SK-N-SH (cell line): ENCODE results near the gene MAP2K5. TPM values are rescaled to one million over a fixed set of nuclear protein-coding genes. Genes with fewer than 3 reads are reported as not detected.

Source experiments
- CTCF ChIA-PET: fragments of 300-600, 350-600 bp; formaldehyde crosslinking; extraction: SDS; loops from one replicate; lab custom pipeline; 2021; lab: Yijun Ruan, JAX
- POLR2A ChIA-PET: fragments of 350-600 bp; sonication (Branson Sonifier 250); formaldehyde crosslinking; extraction: SDS; loops from one replicate; lab custom pipeline; 2020; ENCODE audit warnings: antibody characterized with exemption, inconsistent platforms; lab: Yijun Ruan, JAX
- DNase-seq: peaks from one replicate; pipeline ENCODE4 v3.0.0; 2012
- H2AFZ ChIP-seq: fragments of 200-600 bp; sonication (generic); 2 replicates; pipeline ENCODE4 v1.8.1; 2016; ENCODE audit warnings: antibody characterized with exemption, mild to moderate bottlenecking, low read depth
- H3F3A ChIP-seq: fragments of 200-600 bp; sonication (generic); replicated peaks from 2 replicates; pipeline ENCODE3; 2016; ENCODE audit warnings: antibody characterized with exemption, mild to moderate bottlenecking; ENCODE audit not compliant: insufficient read depth
- H3K27ac ChIP-seq, 2 experiments: fragments of 200-500 bp in 1 of 2; fragments of 200-600 bp in 1 of 2; sonication (Bioruptor generic) in 1 of 2; sonication (generic), shearing (Covaris generic) in 1 of 2; 2 replicates each; pipeline versions ENCODE4 v1.5.1 to v1.6.1; 2014 to 2016; ENCODE audit warnings: low read depth in 2 of 2, inconsistent platforms in 1 of 2, low read length in 1 of 2, mild to moderate bottlenecking in 1 of 2, mixed read lengths in 1 of 2
- H3K27me3 ChIP-seq: fragments of 200-600 bp; sonication (generic), shearing (Covaris generic); 2 replicates; pipeline ENCODE4 v1.6.1; 2016; ENCODE audit warnings: mixed run types; ENCODE audit not compliant: insufficient read depth
- H3K36me3 ChIP-seq, 2 experiments: fragments of 200-500 bp in 1 of 2; fragments of 200-600 bp in 1 of 2; sonication (Bioruptor generic) in 1 of 2; sonication (generic) in 1 of 2; replicated peaks in 1 of 2; 2 replicates each; pipeline versions ENCODE3 to v1.5.1; 2014 to 2016; ENCODE audit warnings: low read length in 1 of 2, mild to moderate bottlenecking in 1 of 2; ENCODE audit not compliant: insufficient read depth in 2 of 2, control insufficient read depth in 1 of 2
- H3K4me1 ChIP-seq, 2 experiments: fragments of 200-500 bp in 1 of 2; fragments of 200-600 bp in 1 of 2; sonication (Bioruptor generic) in 1 of 2; sonication (generic), shearing (Covaris generic) in 1 of 2; 2 replicates each; pipeline versions ENCODE4 v1.5.1 to v1.6.1; 2014 to 2016; ENCODE audit warnings: low read depth in 1 of 2, low read length in 1 of 2, mixed run types in 1 of 2; ENCODE audit not compliant: insufficient read depth in 2 of 2, control insufficient read depth in 1 of 2
- H3K4me2 ChIP-seq: fragments of 200-600 bp; sonication (generic), shearing (Covaris generic); 2 replicates; pipeline ENCODE4 v1.6.1; 2017; ENCODE audit warnings: mixed run types
- H3K4me3 ChIP-seq, 2 experiments: fragments of 200-500 bp in 1 of 2; fragments of 200-600 bp in 1 of 2; sonication (Bioruptor generic) in 1 of 2; sonication (generic), shearing (Covaris generic) in 1 of 2; 2 replicates each; pipeline versions ENCODE4 v1.5.1 to v1.8.1; 2014 to 2016; ENCODE audit warnings: low read depth in 2 of 2, inconsistent platforms in 1 of 2, low read length in 1 of 2, mild to moderate bottlenecking in 1 of 2, mixed read lengths in 1 of 2, moderate library complexity in 1 of 2
- H3K79me2 ChIP-seq: fragments of 200-600 bp; sonication (generic); 2 replicates; pipeline ENCODE4 v1.8.1; 2017; ENCODE audit warnings: mild to moderate bottlenecking; ENCODE audit not compliant: insufficient read depth
- H3K9ac ChIP-seq: fragments of 200-600 bp; sonication (generic); 2 replicates; pipeline ENCODE4 v1.6.1; 2017; ENCODE audit warnings: mixed run types
- H3K9me2 ChIP-seq: fragments of 200-600 bp; sonication (generic); 2 replicates; pipeline ENCODE4 v1.6.1; 2017; ENCODE audit warnings: mixed run types
- H3K9me3 ChIP-seq: fragments of 200-600 bp; sonication (generic); 2 replicates; pipeline ENCODE4 v1.6.1; 2017; ENCODE audit warnings: mixed run types, mild to moderate bottlenecking, moderate library complexity
- H4K20me1 ChIP-seq: fragments of 200-600 bp; sonication (generic); 2 replicates; pipeline ENCODE4 v1.6.1; 2017; ENCODE audit warnings: mild to moderate bottlenecking, mixed run types; ENCODE audit not compliant: insufficient read depth
- CTCF ChIP-seq: fragments of 200-600 bp; sonication (generic); IDR thresholded peaks from 2 replicates; pipeline ENCODE4 v1.6.1; 2017; ENCODE audit warnings: antibody characterized with exemption, mild to moderate bottlenecking, moderate library complexity
- ELF1 ChIP-seq: IDR thresholded peaks from 2 replicates; pipeline ENCODE4 v1.4.0; 2012
- EP300 ChIP-seq, 2 experiments: IDR thresholded peaks; 2 replicates each; pipeline versions ENCODE4 v1.4.0 to v1.6.1; 2012; ENCODE audit warnings: borderline replicate concordance in 1 of 2, low read depth in 1 of 2, low read length in 1 of 2
- EZH2phosphoT487 ChIP-seq: fragments of 200-600 bp; sonication (generic); IDR thresholded peaks from 2 replicates; pipeline ENCODE4 v1.6.1; 2017; ENCODE audit warnings: low read depth, mixed run types, mild to moderate bottlenecking, antibody characterized with exemption, moderate library complexity, borderline replicate concordance
- GABPA ChIP-seq: IDR thresholded peaks from 2 replicates; pipeline ENCODE4 v1.4.0; 2012; ENCODE audit warnings: low read depth, mild to moderate bottlenecking
- GATA2 ChIP-seq: sonication (generic); formaldehyde crosslinking; IDR thresholded peaks from 2 replicates; pipeline ENCODE4 v1.5.0; 2020; ENCODE audit warnings: mild to moderate bottlenecking, missing genetic modification reagents
- MEF2A ChIP-seq: IDR thresholded peaks from 2 replicates; pipeline ENCODE4 v1.4.0; 2012; ENCODE audit warnings: low read depth, borderline replicate concordance
- NFIC ChIP-seq: IDR thresholded peaks from 2 replicates; pipeline ENCODE4 v1.4.0; 2012; ENCODE audit warnings: borderline replicate concordance
- PBX3 ChIP-seq: IDR thresholded peaks from 2 replicates; pipeline ENCODE4; 2012
- POLR2AphosphoS5 ChIP-seq: IDR thresholded peaks from 2 replicates; pipeline ENCODE4 v1.6.1; 2012; ENCODE audit warnings: low read depth, low read length
- RAD21 ChIP-seq: IDR thresholded peaks from 2 replicates; pipeline ENCODE4 v1.6.1; 2012; ENCODE audit warnings: mild to moderate bottlenecking, low read length
- RCOR1 ChIP-seq: fragments of 150-350 bp; IDR thresholded peaks from 2 replicates; pipeline ENCODE4 v1.6.1; 2017; ENCODE audit warnings: antibody characterized with exemption, low read length
- REST ChIP-seq: IDR thresholded peaks from 2 replicates; pipeline ENCODE4 v1.6.1; 2012; ENCODE audit warnings: mild to moderate bottlenecking, low read depth, low read length, moderate library complexity
- RXRA ChIP-seq: IDR thresholded peaks from 2 replicates; pipeline ENCODE4 v1.4.0; 2012; ENCODE audit warnings: low read depth, mild to moderate bottlenecking, borderline replicate concordance
- SMC3 ChIP-seq: IDR thresholded peaks from 2 replicates; pipeline ENCODE4 v1.6.1; 2012; ENCODE audit warnings: low read depth, low read length, improper control_type of control experiment
- TCF12 ChIP-seq: IDR thresholded peaks from 2 replicates; pipeline ENCODE4 v1.4.0; 2012
- USF2 ChIP-seq: fragments of 150-350 bp; IDR thresholded peaks from 2 replicates; pipeline ENCODE4 v1.6.1; 2017; ENCODE audit warnings: antibody characterized with exemption, low read length, low read depth, borderline replicate concordance
- YY1 ChIP-seq: IDR thresholded peaks from 2 replicates; pipeline ENCODE4 v1.4.0; 2012; ENCODE audit warnings: low read depth, mild to moderate bottlenecking
- WGBS: methylation state at CpG from one replicate; pipeline ENCODE4 v1.1.6; 2017; ENCODE audit warnings: low lambda C conversion rate; 5-methylcytosine and 5-hydroxymethylcytosine counted together
- polyA plus RNA-seq, 3 experiments: library from polyadenylated mRNA; depleted of rRNA; stranded (reverse); fragments of >200 nt; gene quantifications; 2 replicates each; pipeline ENCODE4 v1.2.3, GENCODE V29; 2012

The MAP2K5 gene
- polyA plus RNA-seq, 1 of the 3 experiments (the other 2 are of a cell fraction) = 6.2 TPM

GRCh38 chr15:67569668-67570067 is 27.2 kb downstream of the MAP2K5 start:
- H3K36me3 ChIP-seq = peaks cover 0 to 8% of the 10 kb centered on the region in 2 experiments
- H3K9ac ChIP-seq = no peak overlapping the region
- no peak for TF ChIP-seq NFIC
- no peak for TF ChIP-seq MEF2A
- no peak for TF ChIP-seq GABPA
- no peak for TF ChIP-seq GATA2 (CRISPR knock-in tag)
- no peak for TF ChIP-seq EZH2phosphoT487
- no peak for TF ChIP-seq ELF1
- TF ChIP-seq RCOR1 = no peak
- TF ChIP-seq USF2 = no peak
- TF ChIP-seq REST = no peak
- no peak for TF ChIP-seq POLR2AphosphoS5
- no peak for TF ChIP-seq RAD21
- TF ChIP-seq SMC3 = no peak
- no peak for TF ChIP-seq CTCF
- no peak for TF ChIP-seq PBX3
- no peak for TF ChIP-seq TCF12
- no peak for TF ChIP-seq RXRA
- TF ChIP-seq EP300 (IDR thresholded peaks at IDR 0.05; ENCODE audit: borderline replicate concordance in 1 of 2, low read depth in 1 of 2, low read length in 1 of 2) = no peak
- TF ChIP-seq YY1 = no peak
- H3K27ac ChIP-seq = no peak overlapping the region
- H3K4me3 ChIP-seq = no peak overlapping the region
- H3K79me2 ChIP-seq = no peaks in the 10 kb centered on the region
- no peak overlapping the region for H2AFZ ChIP-seq
- H4K20me1 ChIP-seq = no peaks in the 10 kb centered on the region
- H3K9me3 ChIP-seq = no peaks in the 10 kb centered on the region
- no peaks in the 10 kb centered on the region; a peak in 2 of 4 replicates for H3K4me1 ChIP-seq
- CTCF ChIA-PET = interaction anchor here (0.8 kb wide), 1 partner anchor 12 kb away, joined by 3 read pairs; no protein-coding TSS in a partner anchor
- H3K9me2 ChIP-seq = no peaks in the 10 kb centered on the region
- POLR2A ChIA-PET = no interaction called here
- no peak for DNase-seq
- no peaks in the 10 kb centered on the region for H3F3A ChIP-seq
- no peaks in the 10 kb centered on the region for H3K27me3 ChIP-seq
- no peak overlapping the region for H3K4me2 ChIP-seq
- WGBS = 94% methylated on average over 3 of the region's 3 CpGs
